HG03280 (cell line): ENCODE data around the gene SMIM1.
A peak's percentile ranks its signal among the peaks of the same experiment; 100 is the strongest.

Experiments
- ATAC-seq: cut with Tn5 transposase; IDR thresholded peaks from one replicate; pipeline ENCODE4 v1.9.1; 2021; ENCODE audit warnings: mild to moderate bottlenecking, moderate library complexity; ENCODE audit not compliant: unreplicated experiment

The SMIM1 gene

DNA sequence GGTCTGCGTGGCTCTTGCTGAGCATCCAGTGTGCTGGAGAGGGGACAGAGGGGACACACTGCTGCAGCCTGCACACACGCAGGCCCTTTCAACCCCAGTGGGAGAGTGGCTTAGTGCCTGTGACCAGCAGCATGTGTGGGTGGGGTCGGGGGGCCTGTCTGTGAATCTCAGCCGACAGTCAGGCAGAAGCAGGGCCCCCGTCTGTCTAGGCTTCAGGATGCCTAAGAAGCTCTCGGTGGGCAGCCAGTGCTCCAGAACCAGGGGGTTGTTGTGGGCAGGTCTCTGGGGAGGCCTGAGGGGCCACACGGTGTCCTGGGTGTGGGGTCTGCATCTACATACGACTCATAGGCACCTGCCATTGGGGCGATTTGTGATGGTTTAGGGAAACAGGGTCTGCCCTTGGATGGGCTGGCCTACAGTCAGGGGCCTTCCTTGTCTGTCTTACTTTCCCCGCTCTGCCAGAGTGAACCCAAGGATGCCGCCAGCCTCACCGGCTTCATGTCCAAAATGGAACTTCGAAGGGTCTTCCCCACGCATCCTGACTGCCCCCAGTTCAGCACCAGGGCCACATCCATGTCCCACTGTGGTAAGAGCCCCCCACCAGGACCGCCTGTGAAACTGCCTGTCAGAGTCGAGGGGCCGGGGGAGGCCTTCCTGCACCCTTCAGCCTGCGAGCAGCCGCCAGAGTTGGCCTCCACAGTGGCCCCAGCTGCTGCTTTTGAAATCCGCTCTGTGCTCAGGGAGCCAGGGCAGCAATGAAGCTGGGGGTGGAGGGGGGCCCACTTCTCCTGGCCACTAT lies 18.7 kb upstream of the SMIM1 start:
- ATAC-seq = no peak

DNA sequence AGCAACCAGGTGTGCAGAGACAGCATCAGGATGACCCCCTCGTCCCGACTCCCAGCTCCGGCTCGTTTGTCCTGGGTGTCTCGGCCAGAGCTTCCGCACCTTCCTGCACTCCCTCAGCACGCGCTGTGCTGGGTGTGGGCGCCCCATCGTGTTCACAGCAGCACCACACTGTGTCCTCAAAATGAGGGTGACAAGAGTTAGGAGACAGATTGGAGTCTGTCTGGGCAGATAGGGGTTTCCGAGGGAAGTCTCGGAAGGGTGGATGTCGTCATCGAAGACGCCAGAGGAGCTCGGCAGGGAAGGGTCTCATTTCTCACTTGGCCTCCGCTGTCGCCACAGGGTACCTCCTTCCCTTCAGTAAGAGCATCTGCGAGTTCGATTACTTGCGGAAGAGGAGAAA lies 16.2 kb upstream of the SMIM1 start:
- ATAC-seq = no peak

DNA sequence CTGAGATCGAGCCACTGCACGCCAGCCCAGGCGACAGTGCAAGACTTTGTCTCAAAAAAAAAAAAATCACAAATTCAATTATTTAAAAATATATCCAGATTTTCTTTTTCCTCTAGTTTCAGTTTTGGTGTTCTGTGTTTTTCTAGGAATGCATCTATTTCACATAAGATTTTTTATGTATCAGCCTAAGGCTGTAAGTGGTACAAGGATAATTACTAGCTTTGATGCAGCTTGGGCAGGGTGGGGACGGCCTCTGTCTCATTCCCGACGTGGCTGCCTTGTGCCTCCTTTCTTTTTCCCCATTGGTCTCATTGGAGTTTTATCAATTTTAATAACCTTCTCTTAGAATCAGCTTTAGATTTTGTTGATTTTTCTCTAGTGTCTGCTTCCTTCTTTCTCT lies 13.4 kb upstream of the SMIM1 start:
- no peak for ATAC-seq

DNA sequence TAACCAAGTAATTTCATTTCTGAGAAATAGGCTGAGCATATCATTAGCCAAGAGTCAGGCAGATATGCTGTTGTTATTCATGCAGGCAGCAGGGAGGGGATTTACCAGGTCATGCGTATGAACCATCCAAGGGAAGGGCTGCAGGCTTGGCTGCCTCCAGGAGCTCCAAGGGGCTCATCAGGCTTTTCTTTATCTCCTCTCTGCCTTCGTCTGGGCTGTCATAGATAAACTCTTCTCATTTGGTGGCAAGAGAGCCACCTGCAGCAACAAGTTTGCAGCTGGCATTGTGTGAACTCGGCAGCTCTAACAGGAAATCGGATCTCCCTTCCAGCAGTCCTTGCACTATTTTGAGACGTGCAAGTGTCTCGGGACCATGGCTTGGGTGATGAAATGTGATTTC lies 12.8 kb upstream of the SMIM1 start:
- no peak for ATAC-seq

DNA sequence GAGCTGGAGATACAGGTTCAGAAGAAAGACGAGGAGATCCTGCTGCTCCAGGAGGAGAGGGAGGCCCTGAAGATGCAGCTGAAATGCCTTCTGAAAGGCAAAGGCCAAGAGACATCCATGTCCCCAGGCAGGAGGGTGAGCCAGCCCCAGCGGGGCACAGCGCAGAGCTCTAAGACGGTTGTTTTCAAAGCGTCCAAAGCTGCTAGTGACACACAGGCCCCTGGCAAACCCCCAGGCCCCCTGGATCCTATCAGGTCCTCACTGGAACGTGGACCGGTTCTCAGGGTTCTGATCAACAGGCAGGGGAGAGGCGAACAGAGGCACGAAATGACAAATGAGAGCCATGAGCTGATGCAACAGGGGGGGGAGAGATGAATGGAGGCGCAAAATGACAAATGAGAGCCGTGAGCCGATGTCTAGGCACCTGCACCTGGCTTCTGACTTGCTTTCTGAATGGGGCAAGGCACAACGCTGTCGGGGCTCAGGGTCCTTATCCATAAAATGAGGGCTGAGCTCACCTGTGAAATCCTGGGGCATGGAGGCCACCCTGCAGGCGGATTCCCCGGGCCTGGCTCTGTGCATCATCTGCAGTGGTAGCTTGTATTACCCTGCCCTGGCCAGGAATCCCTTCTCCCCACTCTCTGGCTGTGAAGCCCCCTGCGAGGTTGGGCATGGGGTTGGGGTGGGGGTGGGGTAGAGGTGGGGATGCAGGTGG lies 11.1 kb upstream of the SMIM1 start:
- ATAC-seq = no peak

DNA sequence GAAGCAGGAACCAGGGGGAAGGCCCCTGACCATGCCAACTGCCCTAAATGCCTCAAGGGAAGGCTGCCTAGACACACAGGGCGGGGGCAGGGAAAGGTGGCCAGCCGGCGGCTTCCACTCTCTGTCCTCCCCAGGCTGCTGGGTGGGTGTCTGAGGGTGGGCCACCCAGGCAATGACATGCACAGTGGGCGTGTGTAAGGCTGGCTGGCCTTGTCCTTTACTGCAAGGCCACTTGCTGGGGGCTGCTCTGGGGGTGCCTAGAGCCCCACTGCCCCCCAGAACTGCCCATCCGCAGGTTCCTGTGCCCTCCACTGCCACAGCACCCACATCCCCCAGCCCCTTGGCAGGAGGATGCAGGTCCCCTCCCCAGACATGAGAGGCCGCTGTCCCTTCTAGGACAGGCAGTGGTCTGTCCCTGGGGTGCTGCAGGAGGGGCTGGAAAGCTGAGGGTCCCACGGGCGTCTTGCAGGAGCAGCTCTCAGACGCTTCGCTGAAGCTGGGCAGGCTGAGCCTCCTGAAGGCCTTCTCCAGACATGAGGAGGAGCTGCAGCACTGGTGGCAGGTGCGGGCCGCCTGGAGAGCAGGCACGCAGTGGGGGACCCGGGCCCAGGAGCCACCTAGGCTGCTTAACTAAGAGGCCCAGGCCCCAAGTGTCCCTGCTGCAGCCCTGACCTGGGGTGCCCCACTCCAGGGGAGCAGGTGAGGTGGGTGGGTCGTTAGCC lies 10.2 kb upstream of the SMIM1 start:
- no peak for ATAC-seq

DNA sequence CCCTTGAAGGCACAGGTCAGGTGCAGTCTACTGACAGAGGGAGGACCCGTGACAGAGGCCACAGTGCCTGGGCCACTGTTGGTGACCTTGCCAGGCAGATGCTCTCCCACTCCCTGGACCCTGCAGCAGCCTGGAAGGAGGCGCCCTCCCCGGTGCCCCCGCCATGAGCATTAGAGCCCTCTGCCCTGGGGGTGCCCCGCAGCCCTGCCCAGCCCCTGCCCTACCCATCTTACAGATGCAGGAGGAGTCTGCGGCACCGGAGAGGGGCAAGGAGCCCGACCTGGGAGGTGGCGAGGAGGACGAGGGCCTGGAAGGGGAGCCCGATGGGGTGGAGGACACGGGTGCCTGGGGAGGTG lies 9.7 kb upstream of the SMIM1 start:
- ATAC-seq = no peak

DNA sequence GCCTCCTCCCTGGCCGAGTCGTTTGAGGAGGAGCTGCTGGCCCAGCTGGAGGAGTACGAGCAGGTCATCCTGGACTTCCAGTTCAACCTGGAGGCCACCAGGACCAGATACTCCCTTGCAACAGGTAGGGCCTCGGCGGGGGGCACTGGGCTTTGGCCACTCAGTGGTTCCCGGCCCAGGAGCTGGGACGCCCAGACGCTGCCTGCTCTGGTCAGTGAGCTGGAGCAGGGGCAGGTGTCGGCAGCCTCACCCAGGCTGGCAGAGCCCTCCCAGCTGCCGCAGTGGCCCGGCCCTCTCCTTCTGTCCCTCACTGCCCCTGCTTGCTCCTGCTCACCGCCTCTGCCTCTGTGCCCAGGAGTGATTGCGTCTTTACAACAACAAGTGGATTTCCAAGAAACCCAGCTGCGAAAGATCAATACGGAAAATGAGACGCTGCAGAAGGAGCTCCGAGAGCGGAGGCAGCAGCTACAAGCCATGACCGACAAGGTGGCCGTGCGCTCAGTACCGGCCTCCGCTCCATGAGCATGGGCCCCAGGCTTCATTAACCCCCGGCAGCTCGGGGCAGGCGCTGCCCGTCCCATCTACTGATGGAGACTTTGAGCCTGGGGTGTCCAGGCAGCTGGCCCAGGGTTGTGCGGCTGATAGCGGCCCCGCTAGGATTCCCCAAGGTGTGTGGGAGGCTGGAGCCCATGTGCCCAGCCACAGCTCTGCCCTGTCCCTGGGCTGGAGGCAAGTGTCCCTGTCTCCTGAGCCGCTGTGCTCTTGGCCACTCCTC lies 9.0 kb upstream of the SMIM1 start:
- no peak for ATAC-seq

DNA sequence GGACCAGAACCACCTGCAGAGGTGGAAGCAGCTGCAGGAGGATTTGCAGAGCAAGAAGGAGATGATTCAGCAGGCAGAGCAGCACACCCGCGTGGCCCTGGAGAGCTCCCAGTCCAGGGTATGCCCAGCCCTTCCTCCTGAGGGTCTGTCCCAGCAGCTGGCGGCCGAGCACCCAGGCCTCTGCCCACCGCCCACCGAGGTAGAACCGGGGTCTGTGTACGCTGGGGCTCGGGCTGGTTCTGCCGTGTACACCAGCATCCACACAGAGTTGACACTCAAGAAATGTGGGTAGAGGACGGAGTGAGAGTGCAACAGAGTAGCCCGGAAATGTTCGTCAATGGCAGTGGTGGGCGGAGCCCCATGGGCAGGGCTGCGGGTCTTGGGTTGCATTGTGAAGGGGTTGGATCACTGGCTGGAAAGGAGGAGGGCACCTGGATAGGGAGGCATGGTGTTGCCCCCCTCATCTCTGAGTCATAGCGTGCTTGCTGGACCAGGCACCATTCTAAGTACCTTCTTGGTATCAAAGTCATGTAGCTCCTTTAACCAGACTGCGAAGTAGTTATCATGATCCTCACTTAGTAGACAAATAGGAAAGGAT lies 5.1 kb upstream of the SMIM1 start:
- no peak for ATAC-seq

DNA sequence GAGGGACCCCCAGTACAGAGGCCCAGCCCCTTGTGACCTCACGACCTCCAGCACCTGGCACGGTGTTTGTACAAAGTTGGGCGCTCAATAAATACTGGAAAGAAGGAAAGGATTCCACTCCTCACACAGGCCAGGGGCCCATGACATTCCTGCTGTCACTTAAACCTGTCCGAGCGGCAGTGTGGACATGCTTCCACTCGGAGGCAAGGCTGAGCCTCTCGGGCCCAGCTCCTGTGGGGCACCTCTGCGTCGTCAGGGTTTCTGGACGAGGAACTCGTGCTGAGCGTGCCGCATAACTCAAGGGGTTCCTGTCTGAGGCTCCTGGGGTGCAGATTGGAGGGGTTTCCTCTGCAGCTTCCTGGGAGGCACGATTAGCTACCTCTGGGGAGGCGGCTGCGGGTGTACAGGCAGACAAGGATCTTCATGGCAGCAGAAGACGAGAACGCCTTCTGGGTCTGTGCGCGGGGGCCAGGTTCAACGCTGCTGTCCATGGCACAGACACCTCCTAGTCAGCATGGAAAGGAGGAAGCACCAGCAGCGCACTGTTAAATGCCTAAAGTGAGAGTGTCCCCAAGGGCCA lies 3.6 kb upstream of the SMIM1 start:
- no peak for ATAC-seq

DNA sequence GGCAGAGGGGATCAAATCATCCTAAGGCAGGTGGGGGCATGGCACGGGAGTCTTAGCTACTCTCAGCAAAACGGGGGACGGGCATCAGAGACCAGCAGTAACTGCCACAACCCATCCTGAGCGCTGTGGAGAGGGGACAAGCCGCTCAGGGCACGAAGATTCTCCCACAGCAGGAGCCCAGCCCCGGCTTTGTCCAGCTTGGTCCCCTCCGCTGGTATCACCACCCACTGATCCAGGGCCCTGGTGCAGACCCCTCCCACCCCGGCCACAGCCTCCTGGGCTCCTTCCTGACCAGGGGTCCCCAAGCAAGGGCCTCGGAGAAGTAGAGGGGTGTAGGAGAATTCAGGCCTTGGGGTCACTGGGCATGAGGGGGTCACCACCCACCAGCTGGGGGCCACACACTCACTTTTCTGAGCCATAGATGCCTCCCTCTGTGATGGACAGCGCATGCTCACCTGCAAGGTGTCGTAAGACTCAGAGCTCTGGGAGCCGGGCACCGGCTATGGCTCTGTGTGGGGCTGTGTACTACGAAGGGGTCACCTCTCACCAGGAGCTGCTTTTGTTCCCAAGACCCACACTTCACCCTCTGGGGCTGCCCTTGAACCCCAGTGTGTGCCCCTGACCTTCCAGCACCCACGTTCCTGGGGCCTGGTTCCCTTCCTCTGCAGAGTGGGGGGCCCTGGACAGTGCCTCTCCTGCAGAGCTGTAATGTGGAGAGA lies 2.3 kb upstream of the SMIM1 start:
- ATAC-seq = no peak

DNA sequence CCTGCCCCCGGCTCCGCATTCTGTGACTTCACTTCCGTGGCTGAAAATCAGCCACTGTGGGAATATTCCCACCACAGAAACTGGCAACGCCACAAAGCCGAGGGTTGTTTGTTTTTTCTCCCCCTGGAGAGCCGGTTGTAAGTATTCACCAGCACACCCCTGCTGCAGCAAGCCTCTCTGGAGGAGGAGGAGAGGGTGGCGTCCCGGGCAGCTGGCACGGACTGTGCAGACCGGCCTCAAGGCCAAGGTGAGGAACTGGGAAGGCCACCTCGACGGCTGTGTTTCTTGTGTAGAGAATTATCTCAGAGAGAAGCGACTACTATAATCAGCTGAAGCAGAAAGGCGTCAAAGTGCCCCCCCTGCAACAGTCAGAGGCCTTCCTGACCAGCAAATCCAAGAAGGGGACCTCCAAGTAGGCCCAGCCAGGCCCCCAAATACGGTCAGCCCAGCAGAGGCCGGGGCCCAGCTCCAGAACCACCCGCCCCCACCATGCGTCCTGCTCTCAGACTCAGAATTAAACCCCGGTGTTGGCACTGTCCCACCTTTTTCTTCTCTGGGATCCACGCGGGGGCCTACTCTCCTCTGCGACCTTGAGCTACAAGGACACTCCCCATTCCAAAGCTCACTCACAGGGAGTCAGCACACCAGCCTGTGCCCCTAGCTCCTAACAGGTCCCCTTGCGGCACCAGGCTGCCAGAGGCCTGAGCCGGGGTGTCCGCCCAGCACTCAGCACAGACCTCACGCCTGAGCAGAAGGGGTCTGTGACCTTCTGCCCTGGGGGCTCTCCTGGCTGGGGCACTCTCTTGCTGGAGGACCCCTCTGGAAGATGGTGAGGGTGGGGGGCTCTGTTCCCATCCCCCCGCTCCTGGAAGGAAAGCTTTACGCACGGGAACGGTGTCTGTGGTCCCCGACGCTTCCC lies 1.2 kb upstream of the SMIM1 start:
- ATAC-seq = no peak

DNA sequence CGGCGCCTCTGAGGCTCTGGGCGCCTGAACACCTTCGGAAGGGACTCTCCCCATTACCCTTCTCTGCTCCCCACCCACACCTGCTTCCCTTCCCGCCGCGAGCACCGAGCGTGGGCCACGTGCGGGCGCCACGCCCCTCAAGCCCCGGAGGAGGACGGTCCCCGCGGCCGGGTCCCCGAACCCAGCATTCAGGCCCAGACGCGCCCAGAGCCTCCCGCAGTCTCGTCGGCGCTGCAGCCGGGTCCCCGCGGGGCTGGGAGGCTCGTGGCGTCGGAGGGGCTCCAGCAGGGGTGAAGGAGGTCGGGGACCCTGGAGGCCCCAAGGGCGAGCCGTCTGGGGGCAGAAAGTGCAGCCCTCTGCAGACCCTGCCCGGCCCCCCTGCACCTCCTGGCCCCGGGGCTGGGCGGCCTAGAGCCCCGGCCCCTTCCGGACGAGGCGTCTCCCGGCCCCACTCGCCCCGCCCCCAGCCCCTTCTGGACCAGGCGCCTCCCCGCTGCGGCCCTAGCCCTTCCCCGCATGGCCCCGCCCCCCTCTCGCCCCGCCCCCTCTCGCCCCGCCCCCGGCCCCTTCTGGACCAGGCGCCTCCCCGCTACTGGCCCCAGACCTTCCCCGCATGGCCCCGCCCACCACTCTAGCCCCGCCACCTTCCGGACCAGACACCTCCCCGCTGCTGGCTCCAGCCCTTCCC lies 378 bp upstream of the SMIM1 start:
- ATAC-seq = peak; percentile 71

DNA sequence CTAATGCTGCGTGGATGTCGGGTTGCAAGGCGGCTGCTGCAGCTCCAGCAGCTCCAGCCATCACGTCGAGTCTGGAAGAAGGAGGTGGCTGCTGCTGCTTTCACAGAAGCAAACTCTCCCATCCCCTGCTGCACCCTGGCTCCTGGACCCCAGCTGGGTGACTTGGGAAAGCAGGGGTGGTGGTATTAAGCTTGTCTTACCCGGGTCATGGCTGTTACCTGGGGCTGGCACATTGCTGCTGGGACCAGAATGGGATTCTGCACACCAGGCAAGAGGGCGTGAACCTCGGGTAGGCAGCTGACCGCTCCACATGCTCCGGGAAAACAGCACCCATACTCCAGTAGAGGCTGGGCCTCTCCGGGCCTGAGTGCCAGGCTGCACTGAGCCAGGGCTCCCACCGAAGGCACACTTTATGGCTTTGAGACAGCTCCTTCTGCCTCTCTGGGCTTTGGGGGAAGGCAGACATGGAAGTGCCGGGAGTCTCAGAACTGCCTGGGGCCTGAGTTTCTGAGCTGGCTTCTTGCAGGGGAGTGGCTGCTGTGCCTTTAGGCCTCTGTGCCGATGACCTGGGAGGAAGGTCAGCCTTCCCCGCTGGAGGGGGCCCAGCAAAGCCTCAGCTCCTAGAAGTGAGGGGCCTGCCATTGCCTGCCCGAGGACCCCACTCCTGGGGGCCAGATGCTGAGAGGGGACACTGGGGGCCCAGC lies 1.2 kb downstream of the SMIM1 start:
- ATAC-seq = no peak

DNA sequence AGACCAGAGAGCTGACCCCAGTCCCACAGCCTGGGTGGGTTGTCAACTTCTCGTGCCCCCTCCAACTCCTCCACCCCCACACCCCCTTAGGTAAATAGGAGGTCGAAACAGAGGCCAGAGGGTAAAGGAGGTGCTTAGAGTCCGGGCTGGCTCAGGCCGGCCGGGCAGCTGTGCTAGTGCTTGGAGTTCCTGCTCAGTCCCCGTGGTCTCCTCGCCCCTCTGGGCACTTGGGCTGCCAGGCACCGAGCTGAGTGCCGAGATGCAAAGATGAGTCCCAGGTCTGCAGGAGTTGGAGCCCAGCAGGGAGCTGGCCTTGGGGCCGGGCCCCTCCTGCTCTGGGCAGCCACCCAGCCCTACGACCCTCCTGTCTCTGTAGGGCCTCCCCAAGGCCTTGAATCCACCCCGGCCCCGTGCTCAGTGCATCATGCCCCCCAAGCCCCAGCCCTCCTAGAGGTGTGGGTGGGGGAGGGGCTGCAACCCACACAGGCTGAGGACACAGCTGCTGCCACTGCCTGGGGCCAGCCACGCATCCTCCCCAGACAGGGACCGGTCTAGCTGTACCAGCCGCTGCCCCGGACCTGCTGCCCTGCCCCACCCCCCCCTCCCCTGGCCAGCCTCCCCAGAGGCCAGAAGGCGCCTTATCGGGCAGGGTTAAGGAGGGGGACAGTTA lies 1.9 kb downstream of the SMIM1 start:
- no peak for ATAC-seq

DNA sequence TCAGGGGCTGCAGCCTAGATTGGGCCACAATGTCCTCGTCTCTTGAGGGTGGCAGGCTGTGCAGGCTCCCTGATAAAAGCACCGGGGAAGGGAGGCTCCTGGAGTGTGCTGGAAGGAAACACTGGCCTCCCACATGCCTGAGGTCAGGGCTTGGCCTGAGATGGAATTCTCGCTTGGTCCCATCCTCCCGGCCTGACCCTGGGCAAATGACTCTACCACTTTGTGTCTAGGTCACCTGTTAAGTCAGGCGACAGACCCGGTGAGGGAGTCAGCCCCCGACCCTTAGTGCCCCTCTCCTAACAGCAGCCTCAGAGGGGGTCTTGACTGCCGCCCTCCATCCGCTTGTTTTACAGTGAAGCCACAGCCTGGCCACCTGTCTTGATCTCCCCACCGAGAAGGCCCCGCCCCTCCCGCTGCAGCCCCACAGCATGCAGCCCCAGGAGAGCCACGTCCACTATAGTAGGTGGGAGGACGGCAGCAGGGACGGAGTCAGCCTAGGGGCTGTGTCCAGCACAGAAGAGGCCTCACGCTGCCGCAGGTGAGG lies 2.5 kb downstream of the SMIM1 start:
- ATAC-seq = no peak
